Measurements from ENCODE around the gene ADISSP. TPM values are rescaled to one million over a fixed set of nuclear protein-coding genes. Genes with fewer than 3 reads are reported as not detected.

Gene ADISSP
- total and polyA plus RNA-seq, 12 donors: 7.7 to 21.0 (median 11.3) TPM

DNA sequence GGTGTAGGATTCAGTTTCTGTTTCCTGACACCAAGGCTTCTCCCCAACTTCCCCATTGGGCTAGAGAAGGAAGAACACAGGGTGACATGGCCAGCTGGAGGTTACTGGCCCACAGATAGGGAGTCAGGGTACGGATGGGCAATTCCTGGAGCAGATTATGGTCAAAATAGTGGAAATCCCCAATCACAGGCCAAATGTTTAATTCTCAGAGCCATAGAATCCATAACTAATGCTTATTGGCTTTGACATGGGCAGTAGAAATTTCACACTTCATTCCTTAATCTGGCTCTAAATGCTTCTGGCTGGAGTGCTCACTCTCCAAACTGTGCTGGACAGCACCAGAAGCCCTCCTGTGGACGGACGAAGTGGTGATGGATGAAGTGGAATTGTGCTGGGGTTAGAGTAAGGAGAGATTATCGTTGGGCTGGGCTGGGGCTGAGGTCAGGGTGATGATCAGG is 56.0 kb downstream of the ADISSP start:
- intact Hi-C loops (cut with DNase I): loop anchor here in 9 of 10 donors (1.0 to 10.0 kb wide), 5 partner anchors 34 to 149 kb away; no protein-coding TSS in a partner anchor
- 66 to 73% methylated on average over 4 of the region's 4 CpGs for WGBS, 2 donors
- H3K27me3 ChIP-seq: no peaks in the 10 kb centered on the region
- no peak for DNase-seq
- H3K4me1 ChIP-seq: peaks cover 3 to 56% (median 14%) of the 10 kb centered on the region in 9 donors
- TF ChIP-seq, protein P1, sequence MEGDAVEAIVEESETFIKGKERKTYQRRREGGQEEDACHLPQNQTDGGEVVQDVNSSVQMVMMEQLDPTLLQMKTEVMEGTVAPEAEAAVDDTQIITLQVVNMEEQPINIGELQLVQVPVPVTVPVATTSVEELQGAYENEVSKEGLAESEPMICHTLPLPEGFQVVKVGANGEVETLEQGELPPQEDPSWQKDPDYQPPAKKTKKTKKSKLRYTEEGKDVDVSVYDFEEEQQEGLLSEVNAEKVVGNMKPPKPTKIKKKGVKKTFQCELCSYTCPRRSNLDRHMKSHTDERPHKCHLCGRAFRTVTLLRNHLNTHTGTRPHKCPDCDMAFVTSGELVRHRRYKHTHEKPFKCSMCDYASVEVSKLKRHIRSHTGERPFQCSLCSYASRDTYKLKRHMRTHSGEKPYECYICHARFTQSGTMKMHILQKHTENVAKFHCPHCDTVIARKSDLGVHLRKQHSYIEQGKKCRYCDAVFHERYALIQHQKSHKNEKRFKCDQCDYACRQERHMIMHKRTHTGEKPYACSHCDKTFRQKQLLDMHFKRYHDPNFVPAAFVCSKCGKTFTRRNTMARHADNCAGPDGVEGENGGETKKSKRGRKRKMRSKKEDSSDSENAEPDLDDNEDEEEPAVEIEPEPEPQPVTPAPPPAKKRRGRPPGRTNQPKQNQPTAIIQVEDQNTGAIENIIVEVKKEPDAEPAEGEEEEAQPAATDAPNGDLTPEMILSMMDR (IDR thresholded peaks at IDR 0.05): no peak
- peak in 4 of 8 donors; percentile 21 to 43 (median 29) for ATAC-seq
- peak overlapping the region in 2 of 10 donors; percentile 22 to 75 for H3K27ac ChIP-seq
- no peaks in the 10 kb centered on the region for H3K9me3 ChIP-seq
- H3K4me3 ChIP-seq: peak overlapping the region in 5 of 10 donors; percentile 3 to 49 (median 27)
- H3K36me3 ChIP-seq: peaks cover 0 to 6% (median 0%) of the 10 kb centered on the region in 9 donors

DNA sequence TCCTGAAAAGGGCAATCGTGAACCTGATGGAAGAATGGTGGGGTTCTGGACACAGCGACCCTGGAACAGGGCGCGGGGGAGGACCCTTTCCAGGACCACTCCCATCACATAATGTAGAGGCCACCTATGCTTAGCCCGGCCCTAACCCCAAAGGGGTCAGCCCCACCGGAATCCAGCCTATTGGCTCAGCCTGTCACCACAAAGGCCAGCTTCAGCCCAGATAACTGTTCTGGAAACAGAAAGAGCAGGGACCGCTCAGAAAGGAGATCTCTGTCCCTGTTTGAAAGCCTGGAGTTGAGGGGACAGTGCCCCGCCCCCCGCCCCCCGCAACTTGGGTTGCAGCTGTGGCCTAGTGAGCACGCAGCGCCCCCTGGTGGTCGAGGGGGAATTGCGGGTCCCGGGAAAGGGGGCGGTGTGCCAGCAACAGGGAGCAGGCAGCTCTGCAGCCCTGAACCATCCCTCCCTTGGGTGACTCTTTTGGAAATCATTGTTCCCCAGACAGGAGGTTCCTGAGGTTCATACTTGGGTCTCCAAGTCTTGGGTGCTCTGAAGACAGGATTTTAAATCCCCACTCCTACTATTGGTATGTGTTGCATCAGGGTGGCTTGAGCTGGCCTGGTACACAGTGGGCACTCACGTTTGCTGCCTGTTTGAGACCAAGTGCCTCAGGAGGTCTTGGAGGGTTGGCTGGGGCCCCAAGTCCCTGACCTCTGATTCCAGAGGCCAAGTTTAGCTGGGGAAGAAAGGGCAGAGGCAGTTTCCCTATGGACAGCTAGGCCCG is 56.7 kb downstream of the ADISSP start:
- DNase-seq: peak; percentile 76 to 84
- H3K4me3 ChIP-seq: peak overlapping the region in 6 of 10 donors; percentile 5 to 49 (median 22)
- TF ChIP-seq, protein P1 (IDR thresholded peaks at IDR 0.05): peak; percentile 90 to 99 (median 97)
- H3K27ac ChIP-seq: peak overlapping the region in 6 of 10 donors; percentile 12 to 75 (median 44)
- ATAC-seq: peak; percentile 32 to 76 (median 56)
- H3K36me3 ChIP-seq: peaks cover 0 to 6% (median 0%) of the 10 kb centered on the region in 9 donors
- peaks cover 3 to 56% (median 14%) of the 10 kb centered on the region in 9 donors for H3K4me1 ChIP-seq
- H3K27me3 ChIP-seq: no peaks in the 10 kb centered on the region
- intact Hi-C loops (cut with DNase I): loop anchor here (1.0 to 10.0 kb wide), 6 partner anchors 33 to 149 kb away; no protein-coding TSS in a partner anchor
- 31 to 38% methylated on average over 18 of the region's 18 CpGs for WGBS, 2 donors
- H3K9me3 ChIP-seq: no peaks in the 10 kb centered on the region

DNA sequence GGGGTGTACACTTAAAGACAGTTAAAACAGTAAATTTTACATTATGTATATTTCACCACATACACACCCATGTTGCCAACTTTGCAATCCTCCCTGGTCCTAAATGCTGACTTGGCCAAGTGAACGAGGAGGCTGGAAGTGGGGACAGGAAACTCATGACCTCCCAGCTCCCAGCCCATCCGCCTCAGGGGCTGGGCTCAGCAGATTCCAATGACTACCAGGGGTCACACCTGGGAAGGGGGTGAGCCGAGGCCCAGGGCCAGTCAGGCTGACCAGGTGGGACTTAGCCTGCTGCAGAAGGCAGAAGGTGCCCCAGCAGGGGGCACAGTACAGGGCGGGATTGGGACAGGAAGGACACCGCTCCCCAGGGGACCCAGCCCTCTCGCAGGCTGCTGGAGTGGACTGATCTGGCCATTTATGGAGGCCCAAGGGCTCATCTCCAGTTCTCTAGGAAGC is 57.5 kb downstream of the ADISSP start:
- 53 to 59% methylated on average over 6 of the region's 6 CpGs for WGBS, 2 donors
- peaks cover 3 to 56% (median 14%) of the 10 kb centered on the region in 9 donors for H3K4me1 ChIP-seq
- H3K4me3 ChIP-seq: peak overlapping the region in 3 of 10 donors; percentile 7 to 49 (median 27)
- peaks cover 0 to 6% (median 0%) of the 10 kb centered on the region in 9 donors for H3K36me3 ChIP-seq
- H3K27me3 ChIP-seq: no peaks in the 10 kb centered on the region
- peak in 1 of 2 donors; percentile 40 for DNase-seq
- TF ChIP-seq, protein P1 (IDR thresholded peaks at IDR 0.05): peak in 2 of 9 donors; percentile 3 to 10
- no peaks in the 10 kb centered on the region for H3K9me3 ChIP-seq
- peak; percentile 9 to 40 (median 28) for ATAC-seq
- intact Hi-C loops (cut with DNase I): loop anchor here in 9 of 10 donors (1.0 to 10.0 kb wide), 5 partner anchors 32 to 148 kb away; no protein-coding TSS in a partner anchor
- H3K27ac ChIP-seq: peak overlapping the region in 5 of 10 donors; percentile 9 to 75 (median 60)

DNA sequence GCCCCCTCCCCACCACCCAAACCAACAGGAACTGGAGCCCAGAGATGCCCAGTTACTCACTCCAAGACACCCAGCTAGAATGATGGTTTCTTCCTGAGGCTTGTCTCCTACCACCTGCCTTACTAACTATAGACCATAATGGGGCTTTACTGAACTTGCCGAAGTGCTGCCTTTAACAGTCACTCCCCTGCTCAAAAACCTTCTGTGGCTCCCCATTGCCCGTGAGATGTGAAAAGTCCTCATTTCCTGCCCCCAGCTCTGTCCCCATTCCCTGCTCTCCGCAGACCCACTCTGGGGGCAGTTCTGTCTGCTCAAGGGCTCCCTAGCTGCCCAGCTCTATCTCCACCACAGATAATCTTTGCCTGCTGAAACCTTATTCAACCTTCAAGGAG is 60.0 kb downstream of the ADISSP start:
- Histone ChIP-seq H3K27me3 (no peaks in the 10 kb centered on the region), H3K27ac (no peak overlapping the region), H3K4me1 (peaks cover 3 to 34% (median 14%) of the 10 kb centered on the region in 9 donors), H3K4me3 (no peak overlapping the region), H3K36me3 (peaks cover 0 to 28% (median 0%) of the 10 kb centered on the region in 9 donors), H3K9me3 (no peaks in the 10 kb centered on the region)
- no peak for ATAC-seq
- TF ChIP-seq, protein P1 (IDR thresholded peaks at IDR 0.05): no peak
- 89 to 98% methylated on average over 3 of the region's 3 CpGs for WGBS, 2 donors
- no peak for DNase-seq
- intact Hi-C loops (cut with DNase I): loop anchor here in 1 of 10 donors (5.0 kb wide), 1 partner anchor 145 kb away; no protein-coding TSS in a partner anchor

Data from heart right ventricle (tissue), 16 donors.